ENCODE measurements around the gene NCCRP1. TPM values are rescaled to one million over a fixed set of nuclear protein-coding genes. Genes with fewer than 3 reads are reported as not detected.

Gene NCCRP1
- total RNA-seq, 1 donor from 2014 or later: not detected

- H3K4me3 Mint-ChIP-seq (ENCODE audit: low read depth): no peak overlapping the region
- H3K27me3 Mint-ChIP-seq (ENCODE audit: low read depth): no peaks in the 10 kb centered on the region
- no peaks in the 10 kb centered on the region for H3K4me1 Mint-ChIP-seq (ENCODE audit: low read depth)
- H3K9me3 Mint-ChIP-seq: no peaks in the 10 kb centered on the region
- H3K36me3 Mint-ChIP-seq (ENCODE audit: low read depth): peaks cover 5% of the 10 kb centered on the region
- no peak overlapping the region for H3K27ac Mint-ChIP-seq
- no peak for DNase-seq (ENCODE audit: low spot score)
- intact Hi-C loops (cut with micrococcal nuclease): no loop called here
Measured at GRCh38 chr19:39168258-39169142, 28.3 kb upstream of the NCCRP1 start.

- no peak for DNase-seq (ENCODE audit: low spot score)
- Mint-ChIP-seq H3K4me3 (ENCODE audit: low read depth) (no peak overlapping the region), H3K4me1 (ENCODE audit: low read depth) (no peaks in the 10 kb centered on the region), H3K27me3 (ENCODE audit: low read depth) (no peaks in the 10 kb centered on the region), H3K9me3 (no peaks in the 10 kb centered on the region), H3K36me3 (ENCODE audit: low read depth) (peaks cover 5% of the 10 kb centered on the region), H3K27ac (no peak overlapping the region)
- intact Hi-C loops (cut with micrococcal nuclease): no loop called here
Measured at GRCh38 chr19:39169143-39169810, 27.5 kb upstream of the NCCRP1 start.

GRCh38 chr19:39170386-39171231 is 26.2 kb upstream of the NCCRP1 start:
- no peaks in the 10 kb centered on the region for H3K27me3 Mint-ChIP-seq (ENCODE audit: low read depth)
- intact Hi-C loops (cut with micrococcal nuclease): no loop called here
- H3K4me1 Mint-ChIP-seq (ENCODE audit: low read depth): no peaks in the 10 kb centered on the region
- DNase-seq (ENCODE audit: low spot score): no peak
- H3K4me3 Mint-ChIP-seq (ENCODE audit: low read depth): no peak overlapping the region
- H3K9me3 Mint-ChIP-seq: no peaks in the 10 kb centered on the region
- H3K36me3 Mint-ChIP-seq (ENCODE audit: low read depth): peaks cover 5% of the 10 kb centered on the region
- no peak overlapping the region for H3K27ac Mint-ChIP-seq

- no peaks in the 10 kb centered on the region for H3K4me1 Mint-ChIP-seq (ENCODE audit: low read depth)
- no peaks in the 10 kb centered on the region for H3K9me3 Mint-ChIP-seq
- no peak overlapping the region for H3K27ac Mint-ChIP-seq
- peaks cover 5% of the 10 kb centered on the region for H3K36me3 Mint-ChIP-seq (ENCODE audit: low read depth)
- H3K27me3 Mint-ChIP-seq (ENCODE audit: low read depth): no peaks in the 10 kb centered on the region
- intact Hi-C loops (cut with micrococcal nuclease): no loop called here
- DNase-seq (ENCODE audit: low spot score): no peak
- H3K4me3 Mint-ChIP-seq (ENCODE audit: low read depth): no peak overlapping the region
Measured at GRCh38 chr19:39171479-39172465, 25.0 kb upstream of the NCCRP1 start.

GRCh38 chr19:39172700-39173501 is 23.9 kb upstream of the NCCRP1 start:
- no peak for DNase-seq (ENCODE audit: low spot score)
- H3K4me3 Mint-ChIP-seq (ENCODE audit: low read depth): no peak overlapping the region
- H3K27me3 Mint-ChIP-seq (ENCODE audit: low read depth): no peaks in the 10 kb centered on the region
- no peaks in the 10 kb centered on the region for H3K4me1 Mint-ChIP-seq (ENCODE audit: low read depth)
- peaks cover 5% of the 10 kb centered on the region for H3K36me3 Mint-ChIP-seq (ENCODE audit: low read depth)
- H3K9me3 Mint-ChIP-seq: no peaks in the 10 kb centered on the region
- intact Hi-C loops (cut with micrococcal nuclease): no loop called here
- H3K27ac Mint-ChIP-seq: no peak overlapping the region

GRCh38 chr19:39173502-39173991 is 23.2 kb upstream of the NCCRP1 start:
- Mint-ChIP-seq H3K27me3 (ENCODE audit: low read depth) (no peaks in the 10 kb centered on the region), H3K27ac (no peak overlapping the region), H3K4me3 (ENCODE audit: low read depth) (no peak overlapping the region), H3K4me1 (ENCODE audit: low read depth) (no peaks in the 10 kb centered on the region), H3K36me3 (ENCODE audit: low read depth) (peaks cover 9% of the 10 kb centered on the region), H3K9me3 (no peaks in the 10 kb centered on the region)
- no peak for DNase-seq (ENCODE audit: low spot score)
- intact Hi-C loops (cut with micrococcal nuclease): no loop called here

- intact Hi-C loops (cut with micrococcal nuclease): no loop called here
- H3K9me3 Mint-ChIP-seq: no peaks in the 10 kb centered on the region
- no peak overlapping the region for H3K4me3 Mint-ChIP-seq (ENCODE audit: low read depth)
- DNase-seq (ENCODE audit: low spot score): no peak
- no peaks in the 10 kb centered on the region for H3K27me3 Mint-ChIP-seq (ENCODE audit: low read depth)
- H3K27ac Mint-ChIP-seq: no peak overlapping the region
- peaks cover 9% of the 10 kb centered on the region for H3K36me3 Mint-ChIP-seq (ENCODE audit: low read depth)
- no peaks in the 10 kb centered on the region for H3K4me1 Mint-ChIP-seq (ENCODE audit: low read depth)
Measured at GRCh38 chr19:39174142-39174541, 22.6 kb upstream of the NCCRP1 start.

- Mint-ChIP-seq H3K4me3 (ENCODE audit: low read depth) (no peak overlapping the region), H3K27me3 (ENCODE audit: low read depth) (no peaks in the 10 kb centered on the region), H3K36me3 (ENCODE audit: low read depth) (peaks cover 7% of the 10 kb centered on the region), H3K27ac (no peak overlapping the region), H3K4me1 (ENCODE audit: low read depth) (no peaks in the 10 kb centered on the region), H3K9me3 (no peaks in the 10 kb centered on the region)
- intact Hi-C loops (cut with micrococcal nuclease): no loop called here
- DNase-seq (ENCODE audit: low spot score): no peak
Measured at GRCh38 chr19:39174558-39175544, 21.9 kb upstream of the NCCRP1 start.

- no peaks in the 10 kb centered on the region for H3K4me1 Mint-ChIP-seq (ENCODE audit: low read depth)
- intact Hi-C loops (cut with micrococcal nuclease): no loop called here
- DNase-seq (ENCODE audit: low spot score): no peak
- no peaks in the 10 kb centered on the region for H3K27me3 Mint-ChIP-seq (ENCODE audit: low read depth)
- H3K4me3 Mint-ChIP-seq (ENCODE audit: low read depth): no peak overlapping the region
- H3K9me3 Mint-ChIP-seq: no peaks in the 10 kb centered on the region
- H3K36me3 Mint-ChIP-seq (ENCODE audit: low read depth): peaks cover 7% of the 10 kb centered on the region
- H3K27ac Mint-ChIP-seq: no peak overlapping the region
Measured at GRCh38 chr19:39175564-39175963, 21.2 kb upstream of the NCCRP1 start.

- intact Hi-C loops (cut with micrococcal nuclease): no loop called here
Measured at GRCh38 chr19:39177110-39177699, 19.6 kb upstream of the NCCRP1 start.

More at GRCh38 chr19:39177110-39177699, 19.6 kb upstream of the NCCRP1 start:
- no peak overlapping the region for H3K4me3 Mint-ChIP-seq (ENCODE audit: low read depth)
- no peaks in the 10 kb centered on the region for H3K27me3 Mint-ChIP-seq (ENCODE audit: low read depth)
- no peaks in the 10 kb centered on the region for H3K9me3 Mint-ChIP-seq
- no peaks in the 10 kb centered on the region for H3K4me1 Mint-ChIP-seq (ENCODE audit: low read depth)
- DNase-seq (ENCODE audit: low spot score): no peak
- H3K36me3 Mint-ChIP-seq (ENCODE audit: low read depth): peaks cover 7% of the 10 kb centered on the region
- no peak overlapping the region for H3K27ac Mint-ChIP-seq

Data from activated T-helper 2 cell treated with anti-CD3 and anti-CD28 coated beads, Interferon-gamma antibody, Interleukin-2, Interleukin-4, amounts not matched to agents 10 μg/mL and 5 μg/mL and 100 μg/mL, durations not matched to agents 14 hours and 24 hours and 36 hours (primary cell).